VCaP (cell line): ENCODE data around the gene CACYBP.

ENCODE experiments used
- H3K27ac ChIP-seq: fragments of 450-650 bp; 2 replicates; pipeline ENCODE4 v1.5.1; 2017
- CTCF ChIP-seq: fragments of 450-650 bp; conservative IDR thresholded peaks from 2 replicates; pipeline ENCODE4 v1.5.1; 2017; ENCODE audit warnings: mild to moderate bottlenecking, moderate library complexity

Gene CACYBP

GRCh38 chr1:175015243-175015642 is 15.5 kb downstream of the CACYBP start:
- H3K27ac ChIP-seq = no peak overlapping the region
- no peak for TF ChIP-seq CTCF

GRCh38 chr1:175019524-175019923 is 19.8 kb downstream of the CACYBP start:
- no peak overlapping the region for H3K27ac ChIP-seq
- TF ChIP-seq CTCF = no peak

- peak within 1 kb of the TSS; percentile 81 for H3K27ac ChIP-seq
- TF ChIP-seq CTCF = no peak
Observed at GRCh38 chr1:175023043-175023921, 23.5 kb downstream of the CACYBP start, which contains the start of gene MRPS14. MRPS14 (minus strand) TSS chr1:175023425; CDS start chr1:175023408, 17 bp downstream.

GRCh38 chr1:175023922-175024242 is 24.1 kb downstream of the CACYBP start:
- peak overlapping the region; percentile 81 for H3K27ac ChIP-seq

GRCh38 chr1:175024773-175025172 is 25.0 kb downstream of the CACYBP start:
- no peak for TF ChIP-seq CTCF
- H3K27ac ChIP-seq = no peak overlapping the region

GRCh38 chr1:175033953-175034352 is 34.2 kb downstream of the CACYBP start:
- no peak for TF ChIP-seq CTCF

GRCh38 chr1:175034775-175035174 is 35.0 kb downstream of the CACYBP start:
- TF ChIP-seq CTCF = no peak
- H3K27ac ChIP-seq = no peak overlapping the region

More at GRCh38 chr1:175033953-175034352, 34.2 kb downstream of the CACYBP start:
- no peak overlapping the region for H3K27ac ChIP-seq

- H3K27ac ChIP-seq = no peak overlapping the region
- no peak for TF ChIP-seq CTCF
Observed at GRCh38 chr1:175035865-175036264, 36.1 kb downstream of the CACYBP start.
